HEK293T (cell line): ENCODE measurements around the gene ZBTB34.

Experiments used
- CTBP1 ChIP-seq: fragments of 450-650 bp; IDR thresholded peaks from 2 replicates; pipeline ENCODE4 v1.6.1; 2016; ENCODE audit warnings: borderline replicate concordance
- FOXK2 ChIP-seq: fragments of 450-650 bp; IDR thresholded peaks from 2 replicates; pipeline ENCODE4 v1.6.1; 2016; ENCODE audit warnings: mild to moderate bottlenecking
- FOXM1 ChIP-seq: fragments of 450-650 bp; IDR thresholded peaks from 2 replicates; pipeline ENCODE4 v1.6.1; 2017; ENCODE audit warnings: mild to moderate bottlenecking, borderline replicate concordance
- HDGF ChIP-seq: fragments of 450-650 bp; IDR thresholded peaks from 2 replicates; pipeline ENCODE4 v1.6.1; 2017; ENCODE audit warnings: antibody characterized with exemption, borderline replicate concordance
- TARDBP ChIP-seq: fragments of 450-650 bp; IDR thresholded peaks from 2 replicates; pipeline ENCODE4 v1.6.1; 2016
- ZNF384 ChIP-seq: fragments of 450-650 bp; IDR thresholded peaks from 2 replicates; pipeline ENCODE4 v1.6.1; 2016

DNA sequence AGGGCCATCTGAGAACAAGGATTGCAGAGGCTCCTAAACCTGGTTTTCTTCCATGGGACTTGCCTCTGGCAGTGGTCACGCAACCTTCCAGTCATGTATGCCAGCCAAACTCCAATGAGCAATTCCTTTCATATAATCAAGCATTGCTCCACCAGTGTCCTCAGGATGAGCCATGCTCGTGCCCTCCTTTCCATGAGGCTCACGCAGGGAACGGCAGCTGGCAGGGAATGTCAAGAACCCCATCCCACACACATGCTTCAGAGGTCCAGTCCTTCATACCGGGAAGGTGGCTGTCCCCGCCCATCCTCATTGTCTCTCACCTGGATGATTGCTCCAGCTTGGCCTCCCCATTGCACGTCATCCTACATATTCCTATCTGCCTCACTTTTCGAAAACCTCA lies 13.4 kb upstream of the ZBTB34 start:
- no peak for TF ChIP-seq ZNF384
- TF ChIP-seq FOXK2 = no peak
- TF ChIP-seq TARDBP = no peak
- TF ChIP-seq HDGF = no peak
- no peak for TF ChIP-seq CTBP1
- no peak for TF ChIP-seq FOXM1
